Measurements from ENCODE around the gene GNAQ.
"Not testable (repeated sequence)": the region's sequence is repeated elsewhere in the genome, so short reads cannot be mapped to it uniquely, and the experiment has no call there.

GNAQ gene

GRCh38 chr9:77871483-77871882, 160.1 kb downstream of the GNAQ start:
- WGBS (ENCODE audit: insufficient coverage): no CpG with 5 or more reads among the region's 1 CpG

DNA sequence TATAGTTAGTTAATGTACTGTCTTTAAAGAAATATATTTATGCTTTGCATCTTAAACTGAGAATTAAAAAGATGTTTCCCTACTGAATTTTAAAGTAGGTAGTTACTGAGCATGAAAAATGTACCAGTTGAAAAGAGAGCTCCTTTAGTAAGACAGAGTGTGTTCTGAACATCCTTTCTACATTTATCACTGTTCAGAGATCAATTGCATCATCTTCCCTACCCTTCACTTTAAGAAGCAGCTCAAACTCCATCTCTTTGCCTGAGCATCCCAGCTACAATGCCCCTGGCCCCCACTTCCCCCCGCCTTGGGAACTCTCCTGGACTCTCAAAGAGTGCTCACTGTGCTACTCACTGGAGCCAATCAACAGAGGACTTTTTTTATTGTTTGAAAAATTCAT, 164.7 kb downstream of the GNAQ start:
- Histone ChIP-seq H3K27me3 (replicated peaks in 2 of 5; ENCODE audit: control insufficient read depth in 4 of 5, insufficient read depth in 5 of 5, low read length in 4 of 5) (no peaks in the 10 kb centered on the region), H3K9me3 (ENCODE audit: control extremely low read depth in 1 of 5, control insufficient read depth in 4 of 5, insufficient read depth in 2 of 5, low read depth in 1 of 5, low read length in 4 of 5) (peaks cover 0 to 6% (median 0%) of the 10 kb centered on the region in 5 experiments), H3K4me3 (ENCODE audit: control insufficient read depth in 1 of 7, extremely low read depth in 1 of 7, insufficient read depth in 4 of 7, low read depth in 2 of 7, low read length in 6 of 7) (no peak overlapping the region), H3K27ac (ENCODE audit: insufficient read depth in 1 of 2, low read depth in 1 of 2, low read length in 2 of 2, poor library complexity in 1 of 2, severe bottlenecking in 2 of 2) (no peak overlapping the region), H3K36me3 (ENCODE audit: control insufficient read depth in 4 of 4, insufficient read depth in 4 of 4, low read length in 3 of 4) (peaks cover 2 to 12% (median 6%) of the 10 kb centered on the region in 4 experiments), H3K4me1 (ENCODE audit: control extremely low read depth in 1 of 4, control insufficient read depth in 4 of 4, insufficient read depth in 4 of 4, low read length in 3 of 4) (peaks cover 14 to 22% (median 19%) of the 10 kb centered on the region in 4 experiments)
- DNase-seq: no peak
- 100% methylated on average over 1 of the region's 1 CpG for WGBS (ENCODE audit: insufficient coverage)
- ChIA-PET POLR2A (no interaction called here), CTCF (interaction anchor here (0.7 to 9.0 kb wide), 9 partner anchors 9 to 254 kb away, joined by 3 to 63 read pairs (median 8); no protein-coding TSS in a partner anchor)

More at GRCh38 chr9:77871483-77871882, 160.1 kb downstream of the GNAQ start:
- no peaks in the 10 kb centered on the region for H3K9me3 ChIP-seq (ENCODE audit: control extremely low read depth in 1 of 5, control insufficient read depth in 4 of 5, insufficient read depth in 2 of 5, low read depth in 1 of 5, low read length in 4 of 5)
- H3K4me3 ChIP-seq (ENCODE audit: control insufficient read depth in 1 of 7, extremely low read depth in 1 of 7, insufficient read depth in 4 of 7, low read depth in 2 of 7, low read length in 6 of 7): no peak overlapping the region
- DNase-seq: no peak
- H3K27me3 ChIP-seq (replicated peaks in 2 of 5; ENCODE audit: control insufficient read depth in 4 of 5, insufficient read depth in 5 of 5, low read length in 4 of 5): no peaks in the 10 kb centered on the region
- H3K4me1 ChIP-seq (ENCODE audit: control extremely low read depth in 1 of 4, control insufficient read depth in 4 of 4, insufficient read depth in 4 of 4, low read length in 3 of 4): peaks cover 0 to 9% (median 4%) of the 10 kb centered on the region in 4 experiments
- ChIA-PET CTCF (interaction anchor here (1.0 to 2.2 kb wide), 4 partner anchors 13 to 164 kb away, joined by 4 to 9 read pairs (median 6); no protein-coding TSS in a partner anchor), POLR2A (no interaction called here)
- H3K27ac ChIP-seq (ENCODE audit: insufficient read depth in 1 of 2, low read depth in 1 of 2, low read length in 2 of 2, poor library complexity in 1 of 2, severe bottlenecking in 2 of 2): no peak overlapping the region
- H3K36me3 ChIP-seq (ENCODE audit: control insufficient read depth in 4 of 4, insufficient read depth in 4 of 4, low read length in 3 of 4): peaks cover 0 to 16% (median 3%) of the 10 kb centered on the region in 4 experiments

- H3K36me3 ChIP-seq (ENCODE audit: control insufficient read depth in 4 of 4, insufficient read depth in 4 of 4, low read length in 3 of 4): peaks cover 2 to 16% (median 9%) of the 10 kb centered on the region in 4 experiments
- peak overlapping the region in 1 of 2 experiments; percentile 63 for H3K27ac ChIP-seq (ENCODE audit: insufficient read depth in 1 of 2, low read depth in 1 of 2, low read length in 2 of 2, poor library complexity in 1 of 2, severe bottlenecking in 2 of 2)
- DNase-seq: no peak
- H3K27me3 ChIP-seq (replicated peaks in 2 of 5; ENCODE audit: control insufficient read depth in 4 of 5, insufficient read depth in 5 of 5, low read length in 4 of 5): no peaks in the 10 kb centered on the region
- CTCF ChIA-PET: interaction anchor here (0.7 to 9.0 kb wide), 31 partner anchors 10 to 350 kb away, joined by 3 to 63 read pairs (median 4); no protein-coding TSS in a partner anchor
- POLR2A ChIA-PET: interaction anchor here (0.7 kb wide), 1 partner anchor 11 kb away, joined by 3 read pairs; no protein-coding TSS in a partner anchor
- no peak overlapping the region for H3K4me3 ChIP-seq (ENCODE audit: control insufficient read depth in 1 of 7, extremely low read depth in 1 of 7, insufficient read depth in 4 of 7, low read depth in 2 of 7, low read length in 6 of 7)
- peaks cover 0 to 6% (median 0%) of the 10 kb centered on the region in 5 experiments for H3K9me3 ChIP-seq (ENCODE audit: control extremely low read depth in 1 of 5, control insufficient read depth in 4 of 5, insufficient read depth in 2 of 5, low read depth in 1 of 5, low read length in 4 of 5)
- WGBS (ENCODE audit: insufficient coverage): 56% methylated on average over 2 of the region's 4 CpGs
- H3K4me1 ChIP-seq (ENCODE audit: control extremely low read depth in 1 of 4, control insufficient read depth in 4 of 4, insufficient read depth in 4 of 4, low read length in 3 of 4): peaks cover 14 to 22% (median 19%) of the 10 kb centered on the region in 4 experiments
These were observed 166.1 kb downstream of the GNAQ start for GRCh38 chr9:77865385-77866047.

GRCh38 chr9:77864211-77864889, 167.3 kb downstream of the GNAQ start:
- peak overlapping the region in 1 of 2 experiments; percentile 23 for H3K27ac ChIP-seq (ENCODE audit: insufficient read depth in 1 of 2, low read depth in 1 of 2, low read length in 2 of 2, poor library complexity in 1 of 2, severe bottlenecking in 2 of 2)
- no peaks in the 10 kb centered on the region for H3K27me3 ChIP-seq (replicated peaks in 2 of 5; ENCODE audit: control insufficient read depth in 4 of 5, insufficient read depth in 5 of 5, low read length in 4 of 5)
- WGBS (ENCODE audit: insufficient coverage): 46% methylated on average over 2 of the region's 5 CpGs
- ChIA-PET CTCF (interaction anchor here (0.7 to 9.0 kb wide), 23 partner anchors 9 to 351 kb away, joined by 3 to 63 read pairs (median 4); no protein-coding TSS in a partner anchor), POLR2A (no interaction called here)
- H3K4me3 ChIP-seq (ENCODE audit: control insufficient read depth in 1 of 7, extremely low read depth in 1 of 7, insufficient read depth in 4 of 7, low read depth in 2 of 7, low read length in 6 of 7): no peak overlapping the region
- DNase-seq: peak; percentile 86 to 96 (median 93)
- H3K9me3 ChIP-seq (ENCODE audit: control extremely low read depth in 1 of 5, control insufficient read depth in 4 of 5, insufficient read depth in 2 of 5, low read depth in 1 of 5, low read length in 4 of 5): peaks cover 0 to 6% (median 0%) of the 10 kb centered on the region in 5 experiments
- peaks cover 14 to 22% (median 19%) of the 10 kb centered on the region in 4 experiments for H3K4me1 ChIP-seq (ENCODE audit: control extremely low read depth in 1 of 4, control insufficient read depth in 4 of 4, insufficient read depth in 4 of 4, low read length in 3 of 4)
- H3K36me3 ChIP-seq (ENCODE audit: control insufficient read depth in 4 of 4, insufficient read depth in 4 of 4, low read length in 3 of 4): peaks cover 2 to 22% (median 10%) of the 10 kb centered on the region in 4 experiments

GRCh38 chr9:77863638-77864037, 168.0 kb downstream of the GNAQ start:
- CTCF ChIA-PET: interaction anchor here (0.8 to 9.0 kb wide), 6 partner anchors 8 to 173 kb away, joined by 3 to 63 read pairs (median 6); no protein-coding TSS in a partner anchor
- H3K9me3 ChIP-seq (ENCODE audit: control extremely low read depth in 1 of 5, control insufficient read depth in 4 of 5, insufficient read depth in 2 of 5, low read depth in 1 of 5, low read length in 4 of 5); H3K27me3 ChIP-seq (replicated peaks in 2 of 5; ENCODE audit: control insufficient read depth in 4 of 5, insufficient read depth in 5 of 5, low read length in 4 of 5); DNase-seq; POLR2A ChIA-PET; H3K27ac ChIP-seq (ENCODE audit: insufficient read depth in 1 of 2, low read depth in 1 of 2, low read length in 2 of 2, poor library complexity in 1 of 2, severe bottlenecking in 2 of 2); H3K4me3 ChIP-seq (ENCODE audit: control insufficient read depth in 1 of 7, extremely low read depth in 1 of 7, insufficient read depth in 4 of 7, low read depth in 2 of 7, low read length in 6 of 7): not testable (repeated sequence)
- 100% methylated on average over 4 of the region's 5 CpGs for WGBS (ENCODE audit: insufficient coverage)
- Histone ChIP-seq H3K36me3 (ENCODE audit: control insufficient read depth in 4 of 4, insufficient read depth in 4 of 4, low read length in 3 of 4) (peaks cover 2 to 24% (median 10%) of the 10 kb centered on the region in 4 experiments), H3K4me1 (ENCODE audit: control extremely low read depth in 1 of 4, control insufficient read depth in 4 of 4, insufficient read depth in 4 of 4, low read length in 3 of 4) (peaks cover 14 to 23% (median 19%) of the 10 kb centered on the region in 4 experiments)

- H3K27me3 ChIP-seq (replicated peaks in 2 of 5; ENCODE audit: control insufficient read depth in 4 of 5, insufficient read depth in 5 of 5, low read length in 4 of 5); H3K4me3 ChIP-seq (ENCODE audit: control insufficient read depth in 1 of 7, extremely low read depth in 1 of 7, insufficient read depth in 4 of 7, low read depth in 2 of 7, low read length in 6 of 7); H3K27ac ChIP-seq (ENCODE audit: insufficient read depth in 1 of 2, low read depth in 1 of 2, low read length in 2 of 2, poor library complexity in 1 of 2, severe bottlenecking in 2 of 2); DNase-seq; POLR2A ChIA-PET: not testable (repeated sequence)
- H3K9me3 ChIP-seq (ENCODE audit: control extremely low read depth in 1 of 5, control insufficient read depth in 4 of 5, insufficient read depth in 2 of 5, low read depth in 1 of 5, low read length in 4 of 5): peaks cover 0 to 11% (median 0%) of the 10 kb centered on the region in 5 experiments
- H3K36me3 ChIP-seq (ENCODE audit: control insufficient read depth in 4 of 4, insufficient read depth in 4 of 4, low read length in 3 of 4): peaks cover 2 to 30% (median 11%) of the 10 kb centered on the region in 4 experiments
- CTCF ChIA-PET: interaction anchor here (1.9 kb wide), 1 partner anchor 84 kb away, joined by 6 read pairs; no protein-coding TSS in a partner anchor
- H3K4me1 ChIP-seq (ENCODE audit: control extremely low read depth in 1 of 4, control insufficient read depth in 4 of 4, insufficient read depth in 4 of 4, low read length in 3 of 4): peaks cover 18 to 25% (median 22%) of the 10 kb centered on the region in 4 experiments
- 100% methylated on average over 1 of the region's 3 CpGs for whole genome bisulfite sequencing (ENCODE audit: insufficient coverage)
These were observed 170.7 kb downstream of the GNAQ start for GRCh38 chr9:77860953-77861352.

Data from common myeloid progenitor, CD34-positive (primary cell).